NCI-H2081 treated with DMSO at 0.1 percent for 48 hours (cell line): ENCODE data around the gene C16orf87.
"Not testable (repeated sequence)": the region's sequence is repeated elsewhere in the genome, so short reads cannot be mapped to it uniquely, and the experiment has no call there.

ENCODE experiments used
- DNase-seq: peaks from one replicate; lab custom pipeline; 2025; lab: John Stamatoyannopoulos, UW

Gene C16orf87

GRCh38 chr16:46800494-46800893 lies 30.5 kb downstream of the C16orf87 start:
- DNase-seq = no peak

GRCh38 chr16:46797501-46797900 lies 33.5 kb downstream of the C16orf87 start:
- no peak for DNase-seq

- DNase-seq = no peak
These were observed 34.2 kb downstream of the C16orf87 start for GRCh38 chr16:46796764-46797269.

GRCh38 chr16:46793841-46794240 lies 37.1 kb downstream of the C16orf87 start:
- no peak for DNase-seq

GRCh38 chr16:46790599-46791270 lies 40.2 kb downstream of the C16orf87 start:
- DNase-seq = no peak

GRCh38 chr16:46789499-46790414 lies 41.2 kb downstream of the C16orf87 start:
- no peak for DNase-seq

- DNase-seq = no peak
These were observed 42.0 kb downstream of the C16orf87 start for GRCh38 chr16:46788891-46789474.

- no peak for DNase-seq
These were observed 43.1 kb downstream of the C16orf87 start for GRCh38 chr16:46787909-46788308.

GRCh38 chr16:46785076-46785845 lies 45.7 kb downstream of the C16orf87 start:
- no peak for DNase-seq

- not testable (repeated sequence) for DNase-seq
These were observed 46.4 kb downstream of the C16orf87 start for GRCh38 chr16:46784569-46784968.

GRCh38 chr16:46783800-46784199 lies 47.2 kb downstream of the C16orf87 start:
- no peak for DNase-seq

GRCh38 chr16:46782320-46782719 lies 48.7 kb downstream of the C16orf87 start:
- DNase-seq = no peak

- DNase-seq = no peak
These were observed 53.2 kb downstream of the C16orf87 start for GRCh38 chr16:46777804-46778203.

GRCh38 chr16:46775214-46775613 lies 55.8 kb downstream of the C16orf87 start:
- DNase-seq = no peak

GRCh38 chr16:46774743-46775177 lies 56.2 kb downstream of the C16orf87 start:
- DNase-seq = no peak

GRCh38 chr16:46772463-46772862 lies 58.5 kb downstream of the C16orf87 start:
- no peak for DNase-seq

GRCh38 chr16:46768809-46769208 lies 62.2 kb downstream of the C16orf87 start:
- DNase-seq = no peak

GRCh38 chr16:46765050-46765449 lies 65.9 kb downstream of the C16orf87 start:
- no peak for DNase-seq

GRCh38 chr16:46763147-46763546 lies 67.8 kb downstream of the C16orf87 start:
- DNase-seq = no peak

- DNase-seq = no peak
These were observed 68.4 kb downstream of the C16orf87 start for GRCh38 chr16:46762583-46762982.

- no peak for DNase-seq
These were observed 71.7 kb downstream of the C16orf87 start for GRCh38 chr16:46759309-46759708.
